ENCODE data around the gene VTI1A.

GRCh38 chr10:112616647-112617046 is 169.6 kb downstream of the VTI1A start:
- TF ChIP-seq POLR2A (IDR thresholded peaks at IDR 0.05; ENCODE audit: low read depth, low read length) (no peak), POLR2AphosphoS5 (IDR thresholded peaks at IDR 0.05; ENCODE audit: low read depth, low read length) (no peak), TAF1 (IDR thresholded peaks at IDR 0.05; ENCODE audit: borderline replicate concordance, low read depth, low read length) (no peak)

All from GM12892 (cell line).